CD4-positive, alpha-beta memory T cell (primary cell): ENCODE measurements around the gene SLC2A5. TPM values are rescaled to one million over a fixed set of nuclear protein-coding genes. Genes with fewer than 3 reads are reported as not detected.

Experiments
- CTCF ChIA-PET: fragments of 350-600 bp; sonication (Branson Sonifier 250); formaldehyde crosslinking; loops from one replicate; lab custom pipeline; 2021; ENCODE audit warnings: inconsistent platforms; ENCODE audit not compliant: partially characterized antibody; lab: Charles Lee
- POLR2A ChIA-PET: fragments of 350-600 bp; sonication (Branson Sonifier 250); formaldehyde crosslinking; loops from one replicate; lab custom pipeline; 2021; ENCODE audit not compliant: partially characterized antibody; lab: Charles Lee
- DNase-seq, 5 donors: peaks; one replicate each; pipeline versions ENCODE4 v3.0.0 to v3.0.0-alpha.2; 2020 to 2022; ENCODE audit warnings: mixed read lengths in 1 of 5
- H3K27ac ChIP-seq: one replicate; pipeline ENCODE4 v1.7.0; 2013; ENCODE audit warnings: low read depth, low read length
- H3K27me3 ChIP-seq: 2 replicates; pipeline ENCODE4 v1.7.0; 2013; ENCODE audit warnings: mild to moderate bottlenecking, low read length, moderate library complexity; ENCODE audit not compliant: insufficient read depth
- H3K36me3 ChIP-seq: 2 replicates; pipeline ENCODE4 v1.7.0; 2013; ENCODE audit warnings: mild to moderate bottlenecking, low read length, moderate library complexity; ENCODE audit not compliant: insufficient read depth
- H3K4me1 ChIP-seq: 2 replicates; pipeline ENCODE4 v1.7.0; 2013; ENCODE audit warnings: mild to moderate bottlenecking, low read length, moderate library complexity; ENCODE audit not compliant: insufficient read depth
- H3K4me3 ChIP-seq, 2 donors: one replicate each; pipeline ENCODE4 v1.7.0; 2013; ENCODE audit warnings: low read length in 2 of 2, mild to moderate bottlenecking in 1 of 2
- H3K9me3 ChIP-seq, 2 donors: one replicate each; pipeline ENCODE4 v1.7.0; 2013; ENCODE audit warnings: low read length in 2 of 2, control low read depth in 1 of 2; ENCODE audit not compliant: control insufficient read depth in 1 of 2
- H3K27ac Mint-ChIP-seq, 7 donors: one replicate each; pipeline ENCODE4 v1.8.0; 2020 to 2021; ENCODE audit warnings: mixed read lengths in 7 of 7, mild to moderate bottlenecking in 6 of 7, inconsistent platforms in 3 of 7, moderate library complexity in 3 of 7
- H3K27me3 Mint-ChIP-seq, 2 donors: one replicate each; pipeline ENCODE4 v1.8.0; 2020 to 2021; ENCODE audit warnings: mixed read lengths in 2 of 2
- H3K36me3 Mint-ChIP-seq, 2 donors: one replicate each; pipeline ENCODE4 v1.8.0; 2020 to 2021; ENCODE audit warnings: mixed read lengths in 2 of 2, inconsistent platforms in 1 of 2, mild to moderate bottlenecking in 1 of 2
- H3K4me1 Mint-ChIP-seq, 4 donors: one replicate each; pipeline ENCODE4 v1.8.0; 2020 to 2021; ENCODE audit warnings: mixed read lengths in 4 of 4, mild to moderate bottlenecking in 1 of 4
- H3K4me3 Mint-ChIP-seq, 8 donors: one replicate each; pipeline ENCODE4 v1.8.0; 2020 to 2021; ENCODE audit warnings: mixed read lengths in 8 of 8, mild to moderate bottlenecking in 7 of 8, moderate library complexity in 6 of 8, inconsistent platforms in 3 of 8
- H3K9me3 Mint-ChIP-seq, 8 donors: one replicate each; pipeline ENCODE4 v1.8.0; 2020 to 2021; ENCODE audit warnings: mixed read lengths in 8 of 8, mild to moderate bottlenecking in 5 of 8, inconsistent platforms in 3 of 8, moderate library complexity in 1 of 8
- intact Hi-C: fragments of 100-400 bp; cut with micrococcal nuclease; formaldehyde crosslinking; loops from one replicate; pipeline ENCODE4 v1.15.1; 2023
- polyA plus RNA-seq, 2 donors: library from polyadenylated mRNA; unstranded; fragments of 300-500 nt; fragmentation: Illumina TruSeq; gene quantifications; one replicate each; pipeline ENCODE4 v1.2.3, GENCODE V29; 2021
- total RNA-seq, 2 experiments: library from RNA; stranded (reverse); gene quantifications; one replicate each; pipeline ENCODE4 v1.2.3, GENCODE V29; 2021

The SLC2A5 gene
- total and polyA plus RNA-seq, 4 experiments from 2014 or later, result 0.23 TPM; not detected in 3

DNA sequence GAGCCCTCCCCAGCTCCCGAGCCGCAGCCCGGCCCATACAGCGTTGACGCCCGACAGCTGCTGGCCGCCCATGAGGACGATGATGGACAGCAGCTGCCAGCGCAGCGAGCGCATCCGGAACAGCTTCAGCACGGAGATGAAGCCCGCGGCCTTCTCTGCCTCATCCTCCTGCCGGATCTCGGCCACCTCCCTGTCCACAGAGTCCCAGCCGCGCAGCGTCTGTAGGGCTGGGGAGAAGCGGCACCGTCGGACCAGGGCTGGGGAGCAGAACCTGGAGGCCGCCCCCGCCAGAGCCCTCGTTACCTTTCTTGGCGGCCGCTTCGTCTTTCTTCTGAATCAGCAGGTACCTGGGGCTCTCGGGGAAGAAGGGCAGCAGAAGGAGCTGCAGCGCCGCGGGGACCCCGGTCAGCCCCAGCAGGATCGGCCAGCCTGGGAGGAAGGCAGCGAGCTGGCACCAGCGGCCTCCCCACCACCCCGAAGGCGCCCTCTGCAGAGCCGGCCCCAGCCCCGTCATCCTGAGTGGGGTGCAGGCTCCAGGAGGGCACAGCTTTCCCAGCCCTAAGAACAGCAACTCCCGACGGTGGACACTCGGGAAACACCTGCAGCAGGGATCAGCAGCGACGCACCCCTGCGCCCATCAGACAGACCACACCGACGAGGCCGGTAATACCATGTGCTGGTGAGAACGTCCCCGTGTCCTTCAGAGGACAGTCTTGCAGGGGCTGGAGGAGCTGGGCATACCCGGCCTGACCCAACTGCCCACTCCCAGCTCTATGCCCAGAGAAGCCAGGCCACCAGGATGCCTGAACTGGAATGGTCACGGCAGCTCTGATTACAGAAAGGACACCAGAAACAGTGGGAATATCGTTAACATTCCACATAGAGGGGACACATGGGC, 29.4 kb downstream of the SLC2A5 start:
- peaks cover 0 to 4% of the 10 kb centered on the region in 2 donors for H3K36me3 Mint-ChIP-seq
- ChIA-PET POLR2A (no interaction called here), CTCF (interaction anchor here (0.6 kb wide), 1 partner anchor 1414 kb away, joined by 4 read pairs; no protein-coding TSS in a partner anchor)
- H3K27me3 Mint-ChIP-seq, result peaks cover 2% of the 10 kb centered on the region in 2 donors
- Histone ChIP-seq H3K36me3 (no peaks in the 10 kb centered on the region), H3K27ac (no peak overlapping the region), H3K4me1 (no peaks in the 10 kb centered on the region), H3K9me3 (peaks cover 3 to 6% of the 10 kb centered on the region in 2 donors), H3K4me3 (no peak overlapping the region), H3K27me3 (no peaks in the 10 kb centered on the region)
- peaks cover 0 to 1% (median 0%) of the 10 kb centered on the region in 4 donors for H3K4me1 Mint-ChIP-seq
- no peak overlapping the region for H3K4me3 Mint-ChIP-seq
- DNase-seq, result no peak
- peaks cover 3 to 13% (median 9%) of the 10 kb centered on the region in 8 donors for H3K9me3 Mint-ChIP-seq
- intact Hi-C loops, result no loop called here
- H3K27ac Mint-ChIP-seq, result no peak overlapping the region

DNA sequence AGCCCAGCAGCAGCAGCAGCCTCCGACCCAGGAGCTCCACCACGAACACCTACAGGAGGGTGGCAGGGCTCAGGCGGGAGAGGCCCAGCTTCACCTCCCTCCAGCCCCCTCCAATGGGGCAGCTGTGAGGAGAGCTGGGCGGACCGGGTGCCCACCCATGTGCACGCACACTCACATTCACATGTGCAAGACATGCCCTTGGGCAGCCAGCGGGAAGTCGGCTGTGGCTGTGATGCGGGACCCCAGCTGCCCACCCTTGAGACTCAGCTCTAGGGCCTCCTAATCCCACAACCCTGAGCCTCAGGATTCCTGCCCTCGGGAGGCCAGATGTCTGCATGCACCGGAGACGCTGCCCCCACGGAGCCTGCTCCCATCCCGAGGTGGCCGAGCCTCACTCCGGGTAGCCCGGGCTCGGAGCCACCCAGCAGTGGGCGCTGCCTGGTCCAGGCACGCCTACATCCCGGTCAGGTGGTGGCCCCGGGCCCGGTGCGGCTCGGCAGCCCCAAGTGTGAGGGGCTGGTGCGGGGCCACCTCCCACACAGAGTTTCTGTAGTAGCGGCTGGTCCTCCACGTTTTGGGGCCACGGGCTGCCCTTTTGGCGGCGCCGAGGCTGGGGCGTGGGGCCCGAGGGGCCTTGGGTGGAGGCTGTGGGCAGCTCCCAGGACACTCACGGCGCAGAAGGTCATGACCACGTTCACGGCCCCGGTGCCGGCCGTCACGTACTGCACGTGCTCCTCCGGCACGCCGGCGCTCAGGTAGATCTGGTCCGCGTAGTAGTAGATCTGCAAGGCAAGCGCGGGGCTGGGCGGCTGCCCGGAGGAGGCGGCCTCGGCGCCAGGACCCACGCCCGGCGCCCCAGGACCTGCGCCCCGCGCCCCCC, 30.3 kb downstream of the SLC2A5 start:
- ChIA-PET POLR2A (no interaction called here), CTCF (no interaction called here)
- no peak for DNase-seq
- Mint-ChIP-seq H3K9me3 (peaks cover 4 to 21% (median 12%) of the 10 kb centered on the region in 8 donors), H3K27ac (no peak overlapping the region), H3K27me3 (peaks cover 4 to 5% of the 10 kb centered on the region in 2 donors), H3K36me3 (peaks cover 0 to 10% of the 10 kb centered on the region in 2 donors), H3K4me3 (no peak overlapping the region), H3K4me1 (peaks cover 0 to 1% (median 0%) of the 10 kb centered on the region in 4 donors)
- Histone ChIP-seq H3K27ac (no peak overlapping the region), H3K27me3 (no peaks in the 10 kb centered on the region), H3K4me3 (no peak overlapping the region), H3K9me3 (peaks cover 3 to 7% of the 10 kb centered on the region in 2 donors), H3K36me3 (no peaks in the 10 kb centered on the region), H3K4me1 (no peaks in the 10 kb centered on the region)
- intact Hi-C loops, result no loop called here

DNA sequence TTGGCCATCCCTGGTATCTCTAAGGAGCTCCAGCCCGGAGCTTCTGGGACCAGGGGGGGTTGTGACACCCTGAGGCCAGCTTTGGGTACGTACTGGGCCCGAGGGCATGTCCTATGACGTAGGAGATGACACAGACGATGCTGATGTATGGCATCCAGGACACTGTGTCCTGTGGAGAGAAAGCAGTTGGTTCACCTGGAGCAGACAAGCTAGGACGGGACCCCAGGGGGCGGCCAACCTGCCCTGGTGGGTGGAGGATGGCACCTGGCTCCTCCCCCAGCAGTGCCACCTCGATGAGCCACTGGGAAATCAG, 31.1 kb downstream of the SLC2A5 start:
- CTCF ChIA-PET, result no interaction called here
- no peak overlapping the region for H3K4me3 ChIP-seq

DNA sequence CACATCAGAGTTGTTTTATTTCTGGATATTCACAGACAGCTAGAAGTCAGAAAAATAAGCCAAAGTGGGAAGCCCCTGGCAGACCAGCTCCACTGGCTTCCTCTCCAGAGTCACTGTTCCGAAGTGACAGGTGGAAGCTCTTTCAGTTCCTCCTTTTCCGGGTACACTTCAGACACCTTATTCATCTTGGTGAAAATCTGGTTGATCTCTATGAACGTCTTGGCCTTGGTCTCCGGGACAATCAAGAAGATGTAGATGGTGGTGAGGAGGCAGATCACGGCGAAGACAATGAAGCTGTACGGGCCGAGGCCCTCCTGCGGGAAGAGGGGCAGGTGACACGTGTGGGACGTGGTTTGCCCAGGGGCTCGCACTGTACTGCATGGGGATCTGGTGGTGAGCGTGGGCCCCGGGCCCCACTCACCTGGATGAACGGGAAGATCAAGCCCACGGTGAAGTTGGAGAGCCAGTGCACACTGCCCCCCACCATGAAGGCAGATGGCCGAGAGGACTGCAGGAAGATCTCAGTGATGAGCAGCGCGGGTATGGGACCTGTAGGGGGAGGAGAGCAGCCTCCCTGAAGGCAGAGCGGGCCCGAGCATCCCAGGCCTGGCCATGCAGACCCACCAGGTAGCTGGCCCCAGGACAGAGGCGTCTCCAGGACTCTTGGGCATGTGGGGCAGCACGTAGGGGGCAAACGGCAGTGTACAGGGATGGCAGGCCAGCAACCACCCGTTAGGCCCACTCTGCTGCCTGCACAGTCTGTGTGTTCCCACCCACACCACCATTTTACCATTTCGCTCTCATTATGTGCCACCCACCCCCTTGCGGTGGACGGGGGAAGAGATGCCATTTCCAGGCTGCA, 31.7 kb downstream of the SLC2A5 start:
- Histone ChIP-seq H3K4me1 (no peaks in the 10 kb centered on the region), H3K9me3 (peaks cover 3 to 7% of the 10 kb centered on the region in 2 donors), H3K4me3 (no peak overlapping the region), H3K27ac (no peak overlapping the region), H3K36me3 (no peaks in the 10 kb centered on the region), H3K27me3 (no peaks in the 10 kb centered on the region)
- Mint-ChIP-seq H3K4me3 (no peak overlapping the region), H3K27me3 (peaks cover 8% of the 10 kb centered on the region in 2 donors), H3K36me3 (peaks cover 0 to 10% of the 10 kb centered on the region in 2 donors), H3K4me1 (peaks cover 0 to 1% (median 0%) of the 10 kb centered on the region in 4 donors), H3K27ac (no peak overlapping the region), H3K9me3 (peaks cover 9 to 28% (median 12%) of the 10 kb centered on the region in 8 donors)
- intact Hi-C loops, result no loop called here
- no peak for DNase-seq
- CTCF ChIA-PET, result no interaction called here
- POLR2A ChIA-PET, result no interaction called here

More for the DNA sequence above, 31.1 kb downstream of the SLC2A5 start:
- no peak overlapping the region for H3K27ac Mint-ChIP-seq
- Histone ChIP-seq H3K27ac (no peak overlapping the region), H3K4me1 (no peaks in the 10 kb centered on the region), H3K9me3 (peaks cover 3 to 7% of the 10 kb centered on the region in 2 donors), H3K36me3 (no peaks in the 10 kb centered on the region), H3K27me3 (no peaks in the 10 kb centered on the region)
- DNase-seq, result no peak
- peaks cover 9 to 28% (median 12%) of the 10 kb centered on the region in 8 donors for H3K9me3 Mint-ChIP-seq
- H3K36me3 Mint-ChIP-seq, result peaks cover 0 to 10% of the 10 kb centered on the region in 2 donors
- POLR2A ChIA-PET, result no interaction called here
- peaks cover 0 to 1% (median 0%) of the 10 kb centered on the region in 4 donors for H3K4me1 Mint-ChIP-seq
- H3K27me3 Mint-ChIP-seq, result peaks cover 8 to 9% of the 10 kb centered on the region in 2 donors
- no peak overlapping the region for H3K4me3 Mint-ChIP-seq
- intact Hi-C loops, result no loop called here

DNA sequence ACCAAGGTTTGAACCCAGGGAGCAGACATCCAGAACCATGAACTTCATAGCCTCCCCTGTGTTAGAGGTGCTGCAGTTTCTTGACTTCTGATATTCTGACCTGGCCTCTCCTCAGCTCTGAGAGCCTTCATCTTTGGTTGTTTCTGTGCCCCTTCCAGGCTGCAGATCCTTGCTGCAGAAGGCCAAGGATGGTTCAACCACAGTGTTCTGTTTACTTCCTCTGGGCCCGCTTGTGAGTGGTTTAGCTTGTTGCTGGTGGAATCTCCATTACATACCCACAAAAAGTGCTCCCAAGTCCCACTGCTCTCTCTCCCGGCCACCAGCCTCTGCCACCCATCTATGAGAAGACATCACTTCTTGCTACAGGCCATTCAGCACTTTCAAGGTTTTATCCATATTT, 34.2 kb downstream of the SLC2A5 start:
- no peak for DNase-seq
- H3K4me1 Mint-ChIP-seq, result no peaks in the 10 kb centered on the region
- Histone ChIP-seq H3K27me3 (no peaks in the 10 kb centered on the region), H3K36me3 (no peaks in the 10 kb centered on the region), H3K4me3 (no peak overlapping the region), H3K27ac (no peak overlapping the region), H3K4me1 (no peaks in the 10 kb centered on the region), H3K9me3 (peaks cover 3 to 7% of the 10 kb centered on the region in 2 donors)
- H3K27ac Mint-ChIP-seq, result no peak overlapping the region
- no peak overlapping the region for H3K4me3 Mint-ChIP-seq
- H3K27me3 Mint-ChIP-seq, result peaks cover 8 to 10% of the 10 kb centered on the region in 2 donors
- POLR2A ChIA-PET, result no interaction called here
- H3K9me3 Mint-ChIP-seq, result peaks cover 9 to 36% (median 16%) of the 10 kb centered on the region in 8 donors
- CTCF ChIA-PET, result no interaction called here
- intact Hi-C loops, result no loop called here
- peaks cover 0 to 10% of the 10 kb centered on the region in 2 donors for H3K36me3 Mint-ChIP-seq

DNA sequence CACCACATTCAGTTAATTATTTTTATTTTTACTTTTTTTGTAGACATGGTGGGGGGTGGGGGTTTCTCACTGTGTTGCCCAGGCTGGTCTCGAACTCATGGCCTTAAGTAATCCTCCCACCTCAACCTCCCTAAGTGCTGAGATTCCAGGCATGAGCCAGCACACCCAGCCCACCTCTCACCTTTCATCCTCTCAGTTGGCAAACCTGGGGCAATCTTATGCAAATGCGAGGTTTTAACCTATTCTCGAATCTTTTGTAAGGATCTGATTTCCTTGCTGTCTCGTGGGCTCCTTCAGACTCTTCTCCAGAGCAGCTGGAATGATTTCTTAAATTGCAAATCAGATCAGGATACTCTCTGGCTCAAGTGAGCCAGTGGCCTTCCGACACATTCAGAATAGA, 36.1 kb downstream of the SLC2A5 start:
- no peak overlapping the region for H3K27ac ChIP-seq
- POLR2A ChIA-PET, result no interaction called here
- Mint-ChIP-seq H3K27me3 (peaks cover 8 to 11% of the 10 kb centered on the region in 2 donors), H3K27ac (no peak overlapping the region), H3K4me1 (no peaks in the 10 kb centered on the region), H3K9me3 (peaks cover 9 to 36% (median 16%) of the 10 kb centered on the region in 8 donors), H3K36me3 (peaks cover 0 to 10% of the 10 kb centered on the region in 2 donors), H3K4me3 (no peak overlapping the region)
- intact Hi-C loops, result no loop called here
- H3K27me3 ChIP-seq, result no peaks in the 10 kb centered on the region
- no peaks in the 10 kb centered on the region for H3K36me3 ChIP-seq
- H3K4me1 ChIP-seq, result no peaks in the 10 kb centered on the region
- H3K9me3 ChIP-seq, result peaks cover 3 to 7% of the 10 kb centered on the region in 2 donors
- CTCF ChIA-PET, result no interaction called here
- no peak overlapping the region for H3K4me3 ChIP-seq
- DNase-seq, result no peak
